IMR-90 (cell line): ENCODE data around the gene C1R.

ENCODE experiments used
- CTCF ChIP-seq: conservative IDR thresholded peaks from 2 replicates; pipeline ENCODE4 v1.5.1; 2012; ENCODE audit warnings: mild to moderate bottlenecking, low read depth, low read length, improper control_type of control experiment
- MXI1 ChIP-seq: IDR thresholded peaks from 2 replicates; pipeline ENCODE4 v1.6.1; 2012; ENCODE audit warnings: low read depth, mild to moderate bottlenecking, low read length, moderate library complexity, borderline replicate concordance
- RAD21 ChIP-seq: IDR thresholded peaks from 2 replicates; pipeline ENCODE4 v1.6.1; 2012; ENCODE audit warnings: low read length, improper control_type of control experiment

GRCh38 chr12:7031306-7031705 lies 60.9 kb downstream of the C1R start:
- TF ChIP-seq CTCF (no peak), MXI1 (no peak), RAD21 (no peak)
